Central memory CD8-positive, alpha-beta T cell (primary cell): ENCODE results near the gene PCDHGA9.
A peak's percentile ranks its signal among the peaks of the same experiment; 100 is the strongest.
"Not testable (repeated sequence)": the region's sequence is repeated elsewhere in the genome, so short reads cannot be mapped to it uniquely, and the experiment has no call there.

Experiments
- ATAC-seq: fragments of 150-1000 bp; cut with Tn5 transposase; replicated peaks from 2 replicates; pipeline ENCODE4 v1.10.0; 2022; ENCODE audit warnings: mild to moderate bottlenecking, moderate FRiP score, moderate number of reproducible peaks; ENCODE audit not compliant: poor library complexity, severe bottlenecking; ENCODE audit errors: extremely low read depth
- DNase-seq, 2 donors: peaks; one replicate each; pipeline ENCODE4 v3.0.0; 2021; ENCODE audit warnings: low spot score in 2 of 2
- H3K27ac Mint-ChIP-seq: one replicate; pipeline ENCODE4 v1.8.0; 2022; ENCODE audit warnings: low read depth, mild to moderate bottlenecking, moderate library complexity, mixed read lengths
- H3K27me3 Mint-ChIP-seq: one replicate; pipeline ENCODE4 v1.8.0; 2022; ENCODE audit warnings: mixed read lengths
- H3K36me3 Mint-ChIP-seq: one replicate; pipeline ENCODE4 v1.8.0; 2022; ENCODE audit warnings: mild to moderate bottlenecking, moderate library complexity, mixed read lengths; ENCODE audit not compliant: insufficient read depth
- H3K4me1 Mint-ChIP-seq: one replicate; pipeline ENCODE4 v1.8.0; 2022; ENCODE audit warnings: mixed read lengths
- H3K4me3 Mint-ChIP-seq: one replicate; pipeline ENCODE4 v1.8.0; 2022; ENCODE audit warnings: mild to moderate bottlenecking, moderate library complexity, mixed read lengths
- H3K9me3 Mint-ChIP-seq: one replicate; pipeline ENCODE4 v1.8.0; 2022; ENCODE audit warnings: mixed read lengths

Gene PCDHGA9

GRCh38 chr5:141371572-141372475 is 30.8 kb upstream of the PCDHGA9 start:
- Mint-ChIP-seq H3K27me3 (peaks cover 48% of the 10 kb centered on the region), H3K9me3 (peaks cover 6% of the 10 kb centered on the region)
- DNase-seq = no peak

GRCh38 chr5:141373673-141374317 is 28.8 kb upstream of the PCDHGA9 start, which contains the start of gene PCDHGA6:
Gene PCDHGA6 (plus strand): TSS chr5:141373891. CDS start chr5:141374084, 193 bp downstream.
- Mint-ChIP-seq H3K27me3 (peaks cover 35% of the 10 kb centered on the region), H3K4me3 (no peak within 1 kb of the TSS), H3K9me3 (peaks cover 9% of the 10 kb centered on the region), H3K4me1 (peaks cover 8% of the 10 kb centered on the region), H3K36me3 (peaks cover 2% of the 10 kb centered on the region), H3K27ac (no peak within 1 kb of the TSS)
- DNase-seq (no peak), ATAC-seq (no peak)

More at GRCh38 chr5:141371572-141372475, 30.8 kb upstream of the PCDHGA9 start:
- Mint-ChIP-seq H3K4me1 (peaks cover 8% of the 10 kb centered on the region), H3K27ac (no peak overlapping the region), H3K36me3 (peaks cover 2% of the 10 kb centered on the region), H3K4me3 (no peak overlapping the region)
- no peak for ATAC-seq

GRCh38 chr5:141374627-141375026 is 28.0 kb upstream of the PCDHGA9 start:
- H3K27ac Mint-ChIP-seq = no peak overlapping the region
- peaks cover 10% of the 10 kb centered on the region for H3K9me3 Mint-ChIP-seq
- ATAC-seq = no peak
- peaks cover 31% of the 10 kb centered on the region for H3K27me3 Mint-ChIP-seq
- H3K4me3 Mint-ChIP-seq = no peak overlapping the region
- no peak for DNase-seq
- H3K36me3 Mint-ChIP-seq = peaks cover 2% of the 10 kb centered on the region
- H3K4me1 Mint-ChIP-seq = peaks cover 8% of the 10 kb centered on the region

- not testable (repeated sequence) for DNase-seq, H3K4me3 Mint-ChIP-seq, H3K27ac Mint-ChIP-seq, ATAC-seq, H3K36me3 Mint-ChIP-seq, H3K9me3 Mint-ChIP-seq, H3K4me1 Mint-ChIP-seq
- H3K27me3 Mint-ChIP-seq = peaks cover 21% of the 10 kb centered on the region
These were observed 27.0 kb upstream of the PCDHGA9 start for GRCh38 chr5:141375444-141376155.

- Mint-ChIP-seq H3K36me3 (peaks cover 3% of the 10 kb centered on the region), H3K4me1 (no peaks in the 10 kb centered on the region), H3K27me3 (peaks cover 49% of the 10 kb centered on the region), H3K27ac (no peak within 1 kb of the TSS), H3K4me3 (peak within 1 kb of the TSS; percentile 52), H3K9me3 (peaks cover 13% of the 10 kb centered on the region)
- DNase-seq (no peak), ATAC-seq (no peak)
These were observed 19.9 kb upstream of the PCDHGA9 start, which contains the start of gene PCDHGA7 for GRCh38 chr5:141382469-141383294. Gene PCDHGA7 (plus strand): TSS chr5:141382742. CDS start chr5:141382900, 158 bp downstream.

- H3K36me3 Mint-ChIP-seq = peaks cover 3% of the 10 kb centered on the region
- H3K9me3 Mint-ChIP-seq = peaks cover 14% of the 10 kb centered on the region
- no peak for DNase-seq
- no peaks in the 10 kb centered on the region for H3K4me1 Mint-ChIP-seq
- no peak for ATAC-seq
- no peak overlapping the region for H3K27ac Mint-ChIP-seq
- peak overlapping the region; percentile 52 for H3K4me3 Mint-ChIP-seq
- H3K27me3 Mint-ChIP-seq = peaks cover 52% of the 10 kb centered on the region
These were observed 19.2 kb upstream of the PCDHGA9 start for GRCh38 chr5:141383345-141383744.

GRCh38 chr5:141384471-141385267 is 17.9 kb upstream of the PCDHGA9 start:
- no peak overlapping the region for H3K4me3 Mint-ChIP-seq
- peaks cover 3% of the 10 kb centered on the region for H3K36me3 Mint-ChIP-seq
- H3K9me3 Mint-ChIP-seq = peaks cover 14% of the 10 kb centered on the region
- peaks cover 62% of the 10 kb centered on the region for H3K27me3 Mint-ChIP-seq
- no peak overlapping the region for H3K27ac Mint-ChIP-seq
- no peak for ATAC-seq
- DNase-seq = no peak
- H3K4me1 Mint-ChIP-seq = no peaks in the 10 kb centered on the region

- H3K4me1 Mint-ChIP-seq, DNase-seq, H3K4me3 Mint-ChIP-seq, H3K36me3 Mint-ChIP-seq, H3K27ac Mint-ChIP-seq: not testable (repeated sequence)
- Mint-ChIP-seq H3K9me3 (peaks cover 24% of the 10 kb centered on the region), H3K27me3 (peaks cover 79% of the 10 kb centered on the region)
- peak; percentile 19 for ATAC-seq
These were observed 14.8 kb upstream of the PCDHGA9 start, which contains the start of gene PCDHGB4 for GRCh38 chr5:141387557-141388311. Gene PCDHGB4 (plus strand): TSS chr5:141387698. CDS start chr5:141387885, 187 bp downstream.

- no peak for DNase-seq
- Mint-ChIP-seq H3K4me1 (no peaks in the 10 kb centered on the region), H3K36me3 (peaks cover 2% of the 10 kb centered on the region), H3K27me3 (peaks cover 73% of the 10 kb centered on the region), H3K9me3 (peaks cover 25% of the 10 kb centered on the region), H3K27ac (no peak overlapping the region), H3K4me3 (no peak overlapping the region)
- no peak for ATAC-seq
These were observed 13.9 kb upstream of the PCDHGA9 start for GRCh38 chr5:141388661-141389060.

GRCh38 chr5:141389153-141390042 is 13.2 kb upstream of the PCDHGA9 start:
- ATAC-seq = no peak
- peaks cover 25% of the 10 kb centered on the region for H3K9me3 Mint-ChIP-seq
- H3K27me3 Mint-ChIP-seq = peaks cover 66% of the 10 kb centered on the region
- H3K36me3 Mint-ChIP-seq = peaks cover 2% of the 10 kb centered on the region
- DNase-seq = no peak
- no peaks in the 10 kb centered on the region for H3K4me1 Mint-ChIP-seq
- H3K27ac Mint-ChIP-seq = no peak overlapping the region
- H3K4me3 Mint-ChIP-seq = no peak overlapping the region
